ENCODE results near the gene TRAPPC12. TPM values are rescaled to one million over a fixed set of nuclear protein-coding genes. Genes with fewer than 3 reads are reported as not detected.

The TRAPPC12 gene
- total and polyA plus RNA-seq, 8 donors = 83.0 to 119 (median 100.0) TPM

DNA sequence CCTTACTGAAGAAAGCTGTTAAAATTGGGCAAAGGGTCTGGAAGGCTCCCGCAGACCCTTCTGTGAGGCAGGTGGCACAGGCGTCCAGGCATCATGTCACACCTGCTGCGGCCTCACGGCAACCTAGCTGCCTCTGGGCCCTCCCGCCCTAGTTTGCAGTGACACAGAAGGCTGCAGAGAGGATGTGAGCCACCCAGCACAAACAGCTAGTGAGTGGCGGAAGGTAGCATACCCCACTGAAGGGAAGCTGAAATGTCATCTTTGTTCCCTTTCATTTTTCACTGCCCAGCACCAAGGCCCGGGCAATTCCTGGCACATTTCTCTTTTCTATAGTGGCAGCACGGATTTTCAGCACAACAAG, 53.8 kb downstream of the TRAPPC12 start:
- DNase-seq (no peak), ATAC-seq (no peak)
- H3K27ac ChIP-seq = peak overlapping the region in 1 of 2 donors; percentile 68
- no peaks in the 10 kb centered on the region for H3K9me3 ChIP-seq
- TF ChIP-seq, protein P1, sequence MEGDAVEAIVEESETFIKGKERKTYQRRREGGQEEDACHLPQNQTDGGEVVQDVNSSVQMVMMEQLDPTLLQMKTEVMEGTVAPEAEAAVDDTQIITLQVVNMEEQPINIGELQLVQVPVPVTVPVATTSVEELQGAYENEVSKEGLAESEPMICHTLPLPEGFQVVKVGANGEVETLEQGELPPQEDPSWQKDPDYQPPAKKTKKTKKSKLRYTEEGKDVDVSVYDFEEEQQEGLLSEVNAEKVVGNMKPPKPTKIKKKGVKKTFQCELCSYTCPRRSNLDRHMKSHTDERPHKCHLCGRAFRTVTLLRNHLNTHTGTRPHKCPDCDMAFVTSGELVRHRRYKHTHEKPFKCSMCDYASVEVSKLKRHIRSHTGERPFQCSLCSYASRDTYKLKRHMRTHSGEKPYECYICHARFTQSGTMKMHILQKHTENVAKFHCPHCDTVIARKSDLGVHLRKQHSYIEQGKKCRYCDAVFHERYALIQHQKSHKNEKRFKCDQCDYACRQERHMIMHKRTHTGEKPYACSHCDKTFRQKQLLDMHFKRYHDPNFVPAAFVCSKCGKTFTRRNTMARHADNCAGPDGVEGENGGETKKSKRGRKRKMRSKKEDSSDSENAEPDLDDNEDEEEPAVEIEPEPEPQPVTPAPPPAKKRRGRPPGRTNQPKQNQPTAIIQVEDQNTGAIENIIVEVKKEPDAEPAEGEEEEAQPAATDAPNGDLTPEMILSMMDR (IDR thresholded peaks at IDR 0.05) = no peak
- no peaks in the 10 kb centered on the region for H3K27me3 ChIP-seq
- H3K4me3 ChIP-seq = no peak overlapping the region
- H3K36me3 ChIP-seq = peaks cover 0 to 53% of the 10 kb centered on the region in 2 donors
- intact Hi-C loops (cut with DNase I) = no loop called here
- no peaks in the 10 kb centered on the region for H3K4me1 ChIP-seq

DNA sequence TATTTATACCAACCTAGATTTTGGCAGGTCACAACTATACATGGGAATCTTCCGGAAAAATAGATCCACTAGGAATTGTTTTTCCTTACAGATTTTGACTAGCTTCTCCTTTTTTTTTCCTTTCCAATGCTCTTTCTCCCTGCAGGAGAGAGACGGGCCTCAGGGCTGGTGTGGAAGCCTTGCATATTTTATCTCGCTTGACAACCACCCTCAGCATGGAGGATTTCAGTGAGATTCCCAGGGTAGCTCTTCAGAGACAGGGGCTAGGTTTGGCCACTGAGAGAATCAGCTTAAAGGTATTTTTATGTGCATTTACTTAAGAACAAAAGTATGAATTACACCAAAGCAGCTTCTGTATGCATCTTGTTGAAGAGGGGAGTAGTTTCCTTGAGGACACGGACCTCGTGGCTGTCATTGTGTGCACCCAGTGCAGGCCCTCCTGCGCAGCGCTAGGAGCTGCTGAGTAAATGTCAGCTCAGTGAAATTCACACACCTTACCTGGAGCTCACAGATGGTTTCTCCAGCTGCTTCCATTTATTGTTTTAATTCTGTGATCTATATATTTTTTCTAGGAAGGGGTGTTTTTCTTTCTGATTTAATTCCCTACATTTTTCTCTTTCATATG, 54.4 kb downstream of the TRAPPC12 start:
- H3K4me1 ChIP-seq = no peaks in the 10 kb centered on the region
- TF ChIP-seq, protein P1 (IDR thresholded peaks at IDR 0.05) = no peak
- intact Hi-C loops (cut with DNase I) = no loop called here
- H3K4me3 ChIP-seq = no peak overlapping the region
- no peak for ATAC-seq
- no peak for DNase-seq
- H3K9me3 ChIP-seq = no peaks in the 10 kb centered on the region
- H3K27me3 ChIP-seq = no peaks in the 10 kb centered on the region
- H3K27ac ChIP-seq = peak overlapping the region in 1 of 2 donors; percentile 68
- peaks cover 0 to 49% of the 10 kb centered on the region in 2 donors for H3K36me3 ChIP-seq

DNA sequence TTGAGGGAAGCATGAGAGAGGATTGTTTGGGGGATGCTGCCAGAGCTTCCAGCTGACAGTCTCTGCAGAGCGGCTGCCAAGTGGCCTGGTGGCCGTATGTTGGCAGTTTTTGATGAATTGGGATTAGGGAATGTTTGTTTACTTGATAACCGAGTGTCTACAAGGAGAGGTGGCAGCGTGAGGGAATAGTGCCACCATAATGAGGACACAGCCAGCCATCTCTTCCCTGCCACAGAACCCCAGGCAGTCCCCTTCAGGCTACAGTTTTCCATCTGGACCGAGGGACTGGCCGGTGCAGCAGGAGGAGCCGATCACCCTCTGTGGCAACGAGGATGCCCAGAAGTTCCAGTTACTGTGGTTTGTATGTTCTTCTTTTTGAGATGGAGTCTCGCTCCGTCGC, 55.2 kb downstream of the TRAPPC12 start:
- ATAC-seq (no peak), DNase-seq (no peak)
- no peaks in the 10 kb centered on the region for H3K9me3 ChIP-seq
- no peaks in the 10 kb centered on the region for H3K4me1 ChIP-seq
- no peak overlapping the region for H3K4me3 ChIP-seq
- H3K36me3 ChIP-seq = peaks cover 0 to 43% of the 10 kb centered on the region in 2 donors
- no peaks in the 10 kb centered on the region for H3K27me3 ChIP-seq
- no peak overlapping the region for H3K27ac ChIP-seq
- TF ChIP-seq, protein P1 (IDR thresholded peaks at IDR 0.05) = no peak
- intact Hi-C loops (cut with DNase I) = no loop called here

DNA sequence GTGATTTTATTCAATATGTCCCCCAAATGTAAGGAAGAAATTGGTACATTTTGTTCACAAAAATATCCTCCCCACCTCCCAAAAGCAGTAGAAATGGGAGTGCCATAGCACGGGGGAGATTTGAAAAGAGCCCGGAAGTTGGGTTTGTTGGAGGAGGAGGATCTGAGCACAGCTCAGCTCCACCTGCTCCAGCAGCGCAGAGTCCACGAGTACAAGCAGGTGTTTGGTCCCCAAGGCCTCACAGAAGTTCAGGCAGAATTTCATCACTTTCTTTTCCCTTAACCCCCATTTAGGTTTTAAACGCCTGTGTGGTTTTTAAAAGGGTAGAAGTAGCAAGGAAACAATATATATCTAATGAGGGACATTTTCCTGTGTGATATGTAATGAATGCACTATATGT, 56.0 kb downstream of the TRAPPC12 start:
- TF ChIP-seq, protein P1 (IDR thresholded peaks at IDR 0.05) = no peak
- Histone ChIP-seq H3K36me3 (peaks cover 0 to 43% of the 10 kb centered on the region in 2 donors), H3K27ac (no peak overlapping the region), H3K4me3 (no peak overlapping the region), H3K9me3 (no peaks in the 10 kb centered on the region), H3K4me1 (peaks cover 0 to 1% of the 10 kb centered on the region in 2 donors), H3K27me3 (no peaks in the 10 kb centered on the region)
- intact Hi-C loops (cut with DNase I) = no loop called here
- DNase-seq = no peak
- ATAC-seq = no peak

DNA sequence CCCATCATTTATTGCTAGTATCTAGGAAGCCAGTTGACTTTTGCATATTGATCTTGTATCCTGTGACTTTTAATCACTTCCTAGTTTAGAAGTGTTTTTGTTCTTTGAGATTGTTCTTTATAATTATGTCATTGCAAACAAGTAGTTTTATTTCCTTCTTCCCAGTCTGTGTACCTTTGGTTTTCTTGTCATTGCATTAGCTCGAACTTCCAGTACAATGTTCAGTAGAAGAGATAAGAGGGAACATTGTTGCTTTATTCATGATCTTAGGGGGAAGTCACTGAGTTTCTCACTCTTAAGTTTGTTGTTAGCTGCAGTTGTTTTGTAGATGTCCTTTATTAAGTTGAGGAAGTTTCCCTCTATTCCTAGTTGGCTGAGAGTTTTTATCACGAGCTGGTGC, 61.0 kb downstream of the TRAPPC12 start:
- peaks cover 0 to 8% of the 10 kb centered on the region in 2 donors for H3K4me1 ChIP-seq
- ATAC-seq (no peak), DNase-seq (no peak)
- no peaks in the 10 kb centered on the region for H3K9me3 ChIP-seq
- H3K4me3 ChIP-seq = no peak overlapping the region
- no peaks in the 10 kb centered on the region for H3K27me3 ChIP-seq
- H3K36me3 ChIP-seq = peaks cover 0 to 27% of the 10 kb centered on the region in 2 donors
- H3K27ac ChIP-seq = peak overlapping the region in 1 of 2 donors; percentile 28
- TF ChIP-seq, protein P1 (IDR thresholded peaks at IDR 0.05) = no peak
- intact Hi-C loops (cut with DNase I) = no loop called here

All from left lung (tissue), 10 donors.